Mesodermal cell (in vitro differentiated cells): ENCODE results near the gene NAV2.
A peak's percentile ranks its signal among the peaks of the same experiment; 100 is the strongest.

Source experiments
- H3K27ac ChIP-seq: 2 replicates; pipeline ENCODE4 v1.7.0; 2013; ENCODE audit warnings: mild to moderate bottlenecking, low read depth, low read length, moderate library complexity; ENCODE audit not compliant: severe bottlenecking
- H3K36me3 ChIP-seq: 2 replicates; pipeline ENCODE4 v1.7.1; 2013; ENCODE audit warnings: mild to moderate bottlenecking, low read length, moderate library complexity; ENCODE audit not compliant: control insufficient read depth, insufficient read depth
- H3K4me1 ChIP-seq: one replicate; pipeline ENCODE4 v1.7.1; 2013; ENCODE audit warnings: mild to moderate bottlenecking, low read length; ENCODE audit not compliant: insufficient read depth, control insufficient read depth, poor library complexity, severe bottlenecking
- H3K4me3 ChIP-seq: 2 replicates; pipeline ENCODE4 v1.7.0; 2013; ENCODE audit warnings: low read length, control low read depth, mild to moderate bottlenecking; ENCODE audit not compliant: insufficient read depth, poor library complexity, severe bottlenecking; ENCODE audit errors: extremely low read depth
- H3K9me3 ChIP-seq: 2 replicates; pipeline ENCODE4 v1.7.1; 2013; ENCODE audit warnings: mild to moderate bottlenecking, low read length, moderate library complexity; ENCODE audit not compliant: control insufficient read depth
- WGBS, 2 experiments: methylation state at CpG; one replicate each; pipeline ENCODE4 v1.1.5; 2013; ENCODE audit warnings: missing lambda C conversion rate in 2 of 2; ENCODE audit not compliant: insufficient coverage in 2 of 2; 5-methylcytosine and 5-hydroxymethylcytosine counted together

The NAV2 gene

GRCh38 chr11:20129665-20130064 is 417.0 kb downstream of the NAV2 start:
- 91 to 93% methylated on average over 3 to 4 of the region's 4 CpGs for WGBS, 2 experiments

GRCh38 chr11:20131788-20132666 is 419.4 kb downstream of the NAV2 start:
- WGBS, 2 experiments = 71 to 79% methylated on average over 42 to 49 of the region's 51 CpGs
- no peak overlapping the region for H3K27ac ChIP-seq
- no peaks in the 10 kb centered on the region for H3K9me3 ChIP-seq
- no peaks in the 10 kb centered on the region for H3K36me3 ChIP-seq
- no peaks in the 10 kb centered on the region for H3K4me1 ChIP-seq
- no peak overlapping the region for H3K4me3 ChIP-seq

More at GRCh38 chr11:20129665-20130064, 417.0 kb downstream of the NAV2 start:
- Histone ChIP-seq H3K4me3 (no peak overlapping the region), H3K4me1 (peaks cover 7% of the 10 kb centered on the region), H3K27ac (no peak overlapping the region), H3K36me3 (no peaks in the 10 kb centered on the region), H3K9me3 (no peaks in the 10 kb centered on the region)

GRCh38 chr11:20132667-20133039 is 420.0 kb downstream of the NAV2 start:
- Histone ChIP-seq H3K9me3 (no peaks in the 10 kb centered on the region), H3K27ac (no peak overlapping the region), H3K4me1 (no peaks in the 10 kb centered on the region), H3K4me3 (no peak overlapping the region), H3K36me3 (no peaks in the 10 kb centered on the region)
- WGBS, 2 experiments = 52 to 63% methylated on average over 3 to 6 of the region's 8 CpGs

GRCh38 chr11:20134991-20135736 is 422.5 kb downstream of the NAV2 start:
- Histone ChIP-seq H3K36me3 (no peaks in the 10 kb centered on the region), H3K4me3 (no peak overlapping the region), H3K9me3 (no peaks in the 10 kb centered on the region), H3K4me1 (no peaks in the 10 kb centered on the region), H3K27ac (no peak overlapping the region)
- 80 to 89% methylated on average over 3 of the region's 5 CpGs for WGBS, 2 experiments

GRCh38 chr11:20137637-20138036 is 425.0 kb downstream of the NAV2 start:
- Histone ChIP-seq H3K4me1 (no peaks in the 10 kb centered on the region), H3K4me3 (no peak overlapping the region), H3K9me3 (no peaks in the 10 kb centered on the region), H3K36me3 (no peaks in the 10 kb centered on the region), H3K27ac (no peak overlapping the region)

GRCh38 chr11:20138707-20139106 is 426.1 kb downstream of the NAV2 start:
- H3K27ac ChIP-seq = no peak overlapping the region
- H3K9me3 ChIP-seq = no peaks in the 10 kb centered on the region
- WGBS, 2 experiments = 87 to 88% methylated on average over 3 to 4 of the region's 4 CpGs
- H3K4me3 ChIP-seq = no peak overlapping the region
- no peaks in the 10 kb centered on the region for H3K36me3 ChIP-seq
- H3K4me1 ChIP-seq = no peaks in the 10 kb centered on the region

DNA sequence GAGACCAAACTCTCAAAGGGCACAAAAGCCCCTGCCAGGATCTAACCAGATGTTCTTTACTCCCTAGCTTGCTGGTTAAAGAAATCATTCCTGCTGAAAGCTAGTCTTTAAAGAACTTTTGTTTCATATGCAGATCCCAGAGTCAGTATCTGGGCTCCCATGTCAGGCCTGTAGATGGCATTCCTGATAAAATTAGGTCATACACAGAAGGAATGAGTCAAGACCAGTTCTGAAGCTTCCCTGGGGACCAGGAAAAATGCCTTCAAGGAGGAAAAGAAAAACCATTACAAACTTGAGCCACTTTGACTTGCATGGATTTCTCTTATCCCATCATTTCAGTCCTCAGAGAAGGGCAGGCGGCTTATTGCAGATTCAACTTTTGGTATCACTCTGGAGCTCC is 441.7 kb downstream of the NAV2 start:
- Histone ChIP-seq H3K4me3 (no peak overlapping the region), H3K36me3 (no peaks in the 10 kb centered on the region), H3K27ac (no peak overlapping the region), H3K9me3 (no peaks in the 10 kb centered on the region), H3K4me1 (peaks cover 4% of the 10 kb centered on the region)
- WGBS, 2 experiments = 57 to 71% methylated on average over 1 of the region's 1 CpG

DNA sequence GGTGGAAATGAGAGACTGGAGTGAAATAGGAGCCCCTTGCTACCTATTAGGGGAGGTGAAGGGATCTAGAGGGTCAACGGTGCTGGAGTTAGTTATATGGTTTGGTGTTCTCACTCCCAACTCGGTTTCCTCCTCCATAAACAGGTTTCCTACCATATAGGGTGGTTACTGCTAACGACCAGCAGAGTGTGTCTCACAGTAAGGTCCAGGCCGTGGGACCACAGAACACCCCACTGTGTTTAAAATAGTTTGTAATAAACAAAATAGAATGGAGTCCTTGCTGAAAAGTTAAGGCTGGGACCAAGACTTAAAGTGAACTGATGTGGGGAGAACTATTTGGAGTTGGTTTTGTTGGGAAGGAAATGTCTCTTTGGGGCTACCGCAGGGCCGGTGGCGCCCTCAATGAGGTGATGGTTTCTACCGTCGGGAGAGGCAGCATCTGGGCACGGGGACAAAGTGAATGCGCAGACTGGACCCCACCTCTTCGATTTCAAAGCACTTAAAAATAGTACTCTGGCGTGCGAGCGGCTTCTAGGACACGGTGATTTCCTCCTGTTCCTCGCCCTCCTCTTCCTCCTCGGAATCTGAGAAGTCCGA is 443.1 kb downstream of the NAV2 start:
- 5 to 12% methylated on average over 14 to 15 of the region's 19 CpGs for WGBS, 2 experiments
- no peak overlapping the region for H3K4me3 ChIP-seq
- peaks cover 10% of the 10 kb centered on the region for H3K4me1 ChIP-seq
- no peak overlapping the region for H3K27ac ChIP-seq
- H3K9me3 ChIP-seq = no peaks in the 10 kb centered on the region
- H3K36me3 ChIP-seq = no peaks in the 10 kb centered on the region

DNA sequence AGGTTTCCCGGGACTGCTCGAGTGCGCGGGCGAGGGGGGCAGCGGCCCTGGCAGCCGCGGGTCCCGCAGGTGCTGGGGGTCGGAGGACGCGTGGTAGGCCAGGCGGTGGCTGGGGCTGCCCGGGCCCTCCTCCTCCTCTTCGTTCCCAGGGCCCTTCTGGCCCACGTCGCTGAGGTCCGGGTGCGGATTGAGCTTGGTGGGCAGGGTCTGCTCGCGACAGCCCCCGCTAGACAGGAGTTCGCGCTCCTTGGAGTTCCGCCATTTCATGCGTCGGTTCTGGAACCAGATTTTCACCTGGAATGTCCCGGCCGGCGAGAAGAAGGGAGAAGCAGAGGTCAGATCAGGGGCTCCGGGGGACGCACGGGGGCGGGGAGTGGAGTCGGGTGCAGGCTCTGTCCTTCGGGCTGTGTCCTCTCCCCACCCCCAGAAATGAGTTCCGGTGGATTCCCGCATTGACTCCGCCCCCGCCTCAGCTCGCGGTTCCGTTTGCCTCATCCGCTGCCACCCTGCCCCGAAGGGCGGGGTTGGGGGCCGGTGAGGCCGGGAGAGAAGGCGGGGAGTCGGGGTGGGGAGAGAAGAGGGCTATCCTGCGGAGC is 443.7 kb downstream of the NAV2 start:
- Histone ChIP-seq H3K9me3 (no peaks in the 10 kb centered on the region), H3K36me3 (no peaks in the 10 kb centered on the region), H3K27ac (no peak overlapping the region), H3K4me3 (peak overlapping the region; percentile 31), H3K4me1 (peaks cover 14% of the 10 kb centered on the region)
- WGBS, 2 experiments = 0 to 1% methylated on average over 21 to 48 of the region's 51 CpGs

DNA sequence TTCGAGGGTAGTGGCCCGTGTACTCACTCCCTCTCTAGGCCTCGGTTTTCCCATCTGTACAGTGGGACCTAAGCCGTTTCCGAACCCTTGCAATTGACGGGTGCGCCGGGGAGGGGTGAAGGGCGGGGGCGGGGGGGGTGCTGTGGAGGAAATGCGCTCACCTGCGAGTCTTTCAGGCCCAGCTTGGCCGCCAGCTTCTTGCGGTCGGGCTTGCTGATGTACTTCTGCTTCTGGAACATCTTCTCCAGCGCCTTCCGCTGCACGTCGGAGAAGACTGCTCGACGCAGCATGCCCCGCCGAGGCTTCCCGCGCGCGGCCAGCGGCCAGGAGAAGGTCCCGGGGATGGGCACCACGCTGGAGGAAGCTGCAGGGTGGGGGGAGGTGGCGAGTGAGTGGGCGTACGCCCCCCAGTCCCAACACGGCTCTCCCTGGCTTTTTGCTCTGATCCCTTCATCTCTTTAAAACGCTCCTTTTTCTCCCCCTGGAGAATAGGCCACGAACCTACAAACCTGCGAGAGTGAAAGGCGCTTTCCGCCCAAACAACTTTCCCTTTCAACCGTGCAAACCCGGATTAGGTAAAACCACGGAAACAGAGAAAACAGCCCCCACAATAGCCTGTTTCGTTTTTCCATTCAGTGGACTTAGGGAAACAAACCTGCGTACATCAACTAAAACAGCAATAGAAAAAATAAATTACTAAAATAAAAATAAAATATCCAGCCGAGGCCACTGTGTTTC is 444.4 kb downstream of the NAV2 start:
- H3K27ac ChIP-seq = no peak overlapping the region
- H3K4me3 ChIP-seq = peak overlapping the region; percentile 31
- no peaks in the 10 kb centered on the region for H3K36me3 ChIP-seq
- WGBS, 2 experiments = 0 to 3% methylated on average over 16 to 28 of the region's 45 CpGs
- peaks cover 18% of the 10 kb centered on the region for H3K4me1 ChIP-seq
- H3K9me3 ChIP-seq = no peaks in the 10 kb centered on the region
